Stimulated activated naive CD8-positive, alpha-beta T cell treated with anti-CD3 and anti-CD28 coated beads, Interleukin-15, Interleukin-2, amounts not matched to agents 100 U/mL and 50 U/mL, for 24 hours (primary cell): Measurements from ENCODE around the gene SLC25A4.
A peak's percentile ranks its signal among the peaks of the same experiment; 100 is the strongest.

Experiments
- ATAC-seq: fragments of 150-1000 bp; cut with Tn5 transposase; one replicate; pipeline ENCODE4 v1.10.0; 2021
- DNase-seq: peaks from one replicate; pipeline ENCODE4 v3.0.0; 2021

Gene SLC25A4

DNA sequence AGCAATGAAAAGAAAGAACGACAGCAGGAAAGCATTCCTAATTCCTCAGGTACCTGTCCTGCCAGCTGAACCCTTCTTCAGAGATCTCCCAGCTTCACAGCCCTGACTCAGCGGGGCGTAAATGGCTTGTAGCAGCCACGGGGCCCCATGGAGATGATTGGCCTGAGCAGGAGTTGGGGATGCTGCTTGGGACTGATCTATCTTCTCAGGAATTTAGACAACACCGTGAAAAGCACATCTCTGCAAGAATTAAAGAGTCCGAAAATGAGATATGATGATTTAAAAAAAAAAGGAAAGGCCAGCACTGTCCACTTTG, 22.5 kb upstream of the SLC25A4 start:
- DNase-seq, result no peak

GRCh38 chr4:185122681-185123345, 20.3 kb upstream of the SLC25A4 start:
- DNase-seq, result no peak
- no peak for ATAC-seq

More for the DNA sequence above, 22.5 kb upstream of the SLC25A4 start:
- ATAC-seq, result no peak

DNA sequence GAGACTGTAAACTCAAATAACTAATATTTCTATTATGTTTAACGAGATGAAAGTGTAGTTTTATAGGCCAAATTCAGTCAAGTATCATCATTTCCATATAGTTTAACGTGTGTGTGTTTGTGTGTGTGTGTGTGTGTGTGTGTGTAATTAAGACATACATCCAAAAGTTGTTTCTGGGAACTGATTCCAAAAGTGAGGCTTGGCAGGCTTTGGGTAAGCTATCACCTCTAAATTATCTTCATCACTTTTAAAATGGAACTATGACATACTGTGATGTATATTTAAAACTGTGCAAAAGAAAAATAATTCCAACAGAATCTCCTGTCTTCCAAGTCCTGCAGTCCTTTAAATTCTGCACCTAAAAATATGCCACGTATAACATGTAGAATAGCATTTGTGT, 19.1 kb upstream of the SLC25A4 start:
- no peak for ATAC-seq
- no peak for DNase-seq

- peak; percentile 20 for ATAC-seq
- DNase-seq, result no peak
Observed at GRCh38 chr4:185127021-185127925, 15.8 kb upstream of the SLC25A4 start.

- ATAC-seq (peak; percentile 55), DNase-seq (peak; percentile 36)
Observed at GRCh38 chr4:185128272-185129119, 14.6 kb upstream of the SLC25A4 start.

- DNase-seq (no peak), ATAC-seq (peak; percentile 46)
Observed at GRCh38 chr4:185134307-185134869, 8.7 kb upstream of the SLC25A4 start.

GRCh38 chr4:185137233-185137925, 5.7 kb upstream of the SLC25A4 start:
- no peak for ATAC-seq
- no peak for DNase-seq

DNA sequence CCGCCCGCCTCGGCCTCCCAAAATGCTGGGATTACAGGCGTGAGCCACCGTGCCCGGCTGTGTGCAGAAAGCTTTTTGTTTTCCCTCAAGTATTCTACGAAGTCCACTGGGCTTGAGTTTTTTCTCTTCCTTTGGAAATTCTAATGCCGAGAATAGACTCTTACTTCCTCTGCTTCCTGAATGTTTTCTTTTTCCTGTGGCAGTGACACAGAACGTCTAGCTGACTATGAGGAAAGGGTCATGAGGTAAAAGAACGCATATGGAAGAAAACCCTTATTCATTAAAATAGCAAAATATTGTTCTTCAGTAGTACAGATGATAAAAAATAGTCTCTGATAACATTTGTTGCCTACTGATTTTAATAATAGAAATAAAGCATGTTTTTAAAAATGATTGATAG, 4.9 kb upstream of the SLC25A4 start:
- ATAC-seq (no peak), DNase-seq (no peak)

DNA sequence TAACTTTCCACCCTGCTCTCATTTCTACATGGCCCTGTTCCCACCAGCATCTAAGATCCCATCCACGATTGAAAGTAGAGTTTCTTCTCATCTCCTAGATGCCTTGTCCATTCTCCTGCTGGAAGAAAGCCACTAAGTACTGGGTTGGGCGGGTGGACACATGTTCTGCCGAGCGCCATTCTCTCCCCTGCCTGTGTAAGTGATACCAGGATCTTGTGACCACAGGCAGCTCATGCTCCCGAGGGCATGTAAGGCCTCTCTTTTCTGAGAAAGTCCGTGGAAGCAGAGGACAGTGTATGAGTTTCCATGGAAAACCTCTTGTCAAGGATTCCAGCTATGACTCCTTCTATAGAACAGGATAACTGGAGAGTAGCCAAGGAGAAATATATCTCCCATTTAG, 3.3 kb upstream of the SLC25A4 start:
- DNase-seq (no peak), ATAC-seq (no peak)

GRCh38 chr4:185141777-185142176, 1.3 kb upstream of the SLC25A4 start:
- DNase-seq (no peak), ATAC-seq (no peak)

GRCh38 chr4:185142564-185142911, 528 bp upstream of the SLC25A4 start:
- DNase-seq (no peak), ATAC-seq (peak; percentile 16)

- ATAC-seq (peak; percentile 20), DNase-seq (peak; percentile 30)
Observed at GRCh38 chr4:185143601-185143969, 519 bp downstream of the SLC25A4 start.

DNA sequence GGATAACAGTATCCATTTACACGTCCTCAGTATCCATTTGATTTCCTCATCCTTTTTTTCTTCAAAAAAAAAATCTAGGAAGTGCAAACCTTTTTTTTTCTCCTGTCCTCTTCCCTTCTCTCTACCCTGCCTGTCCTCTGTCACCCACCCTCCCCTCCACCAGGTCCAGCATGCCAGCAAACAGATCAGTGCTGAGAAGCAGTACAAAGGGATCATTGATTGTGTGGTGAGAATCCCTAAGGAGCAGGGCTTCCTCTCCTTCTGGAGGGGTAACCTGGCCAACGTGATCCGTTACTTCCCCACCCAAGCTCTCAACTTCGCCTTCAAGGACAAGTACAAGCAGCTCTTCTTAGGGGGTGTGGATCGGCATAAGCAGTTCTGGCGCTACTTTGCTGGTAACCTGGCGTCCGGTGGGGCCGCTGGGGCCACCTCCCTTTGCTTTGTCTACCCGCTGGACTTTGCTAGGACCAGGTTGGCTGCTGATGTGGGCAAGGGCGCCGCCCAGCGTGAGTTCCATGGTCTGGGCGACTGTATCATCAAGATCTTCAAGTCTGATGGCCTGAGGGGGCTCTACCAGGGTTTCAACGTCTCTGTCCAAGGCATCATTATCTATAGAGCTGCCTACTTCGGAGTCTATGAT, 1.7 kb downstream of the SLC25A4 start:
- ATAC-seq (no peak), DNase-seq (no peak)

- DNase-seq (no peak), ATAC-seq (no peak)
Observed at GRCh38 chr4:185145572-185145971, 2.5 kb downstream of the SLC25A4 start.

DNA sequence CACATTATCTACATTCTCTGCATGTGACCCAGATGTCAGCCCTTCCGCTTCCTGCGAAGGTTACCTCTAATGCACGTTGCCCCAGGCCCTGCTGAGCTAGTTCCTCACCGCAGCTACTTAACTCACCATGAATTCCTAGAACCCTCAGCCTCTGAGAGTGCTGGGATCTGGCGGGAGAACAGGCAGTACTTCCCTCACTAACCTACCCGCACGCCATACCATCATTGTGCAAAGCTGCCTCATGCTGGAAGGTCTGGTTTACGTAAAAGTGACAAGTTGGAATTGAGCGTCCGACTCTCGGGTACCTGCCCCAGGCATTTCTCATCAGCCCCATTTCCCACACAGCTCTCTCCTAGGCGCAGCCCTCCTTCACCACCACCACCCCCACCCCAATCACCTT, 6.3 kb downstream of the SLC25A4 start:
- no peak for ATAC-seq
- no peak for DNase-seq

- DNase-seq, result no peak
- no peak for ATAC-seq
Observed at GRCh38 chr4:185151296-185151695, 8.2 kb downstream of the SLC25A4 start.

DNA sequence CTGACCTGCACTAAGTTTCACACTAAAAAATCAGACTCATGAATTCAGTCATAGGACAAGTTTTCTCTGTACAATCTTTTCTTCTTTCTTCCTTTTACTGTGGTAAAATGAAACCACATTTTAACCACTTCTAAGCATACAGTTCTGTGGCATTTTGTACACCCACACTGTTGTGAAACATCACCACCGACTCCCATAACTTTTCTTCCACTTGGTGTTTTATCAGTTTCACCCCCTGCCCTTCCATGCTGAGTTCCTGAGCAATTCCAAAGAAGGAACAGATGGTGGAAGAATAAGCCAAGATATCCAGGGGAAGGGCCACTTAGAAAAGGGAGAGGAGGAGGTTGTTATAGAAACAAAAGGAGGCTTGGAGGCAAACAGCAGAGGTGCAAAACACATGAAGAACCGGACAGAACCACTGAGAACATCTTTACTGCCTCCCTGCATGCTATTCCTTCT, 22.6 kb downstream of the SLC25A4 start:
- no peak for DNase-seq
- ATAC-seq, result peak; percentile 91

DNA sequence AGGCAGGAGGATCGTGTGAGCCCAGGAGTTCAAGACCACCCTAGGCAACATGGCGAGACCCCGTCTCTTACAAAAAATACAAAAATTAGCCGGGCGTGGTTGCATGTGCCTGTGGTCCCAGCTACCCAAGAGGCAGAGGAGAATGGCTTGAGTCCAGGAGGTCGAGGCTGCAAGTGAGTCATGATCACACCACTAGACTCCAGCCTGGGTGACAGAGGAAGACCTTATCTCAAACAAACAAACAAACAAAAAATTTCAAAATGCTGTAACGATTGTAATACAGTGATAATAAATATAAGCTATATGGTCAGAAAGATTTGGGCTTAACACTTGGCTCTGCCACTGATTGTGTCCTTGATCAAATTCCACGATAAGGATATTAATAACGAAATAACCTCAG, 24.2 kb downstream of the SLC25A4 start:
- DNase-seq (no peak), ATAC-seq (no peak)

- ATAC-seq (no peak), DNase-seq (no peak)
Observed at GRCh38 chr4:185171373-185172071, 28.5 kb downstream of the SLC25A4 start.

DNA sequence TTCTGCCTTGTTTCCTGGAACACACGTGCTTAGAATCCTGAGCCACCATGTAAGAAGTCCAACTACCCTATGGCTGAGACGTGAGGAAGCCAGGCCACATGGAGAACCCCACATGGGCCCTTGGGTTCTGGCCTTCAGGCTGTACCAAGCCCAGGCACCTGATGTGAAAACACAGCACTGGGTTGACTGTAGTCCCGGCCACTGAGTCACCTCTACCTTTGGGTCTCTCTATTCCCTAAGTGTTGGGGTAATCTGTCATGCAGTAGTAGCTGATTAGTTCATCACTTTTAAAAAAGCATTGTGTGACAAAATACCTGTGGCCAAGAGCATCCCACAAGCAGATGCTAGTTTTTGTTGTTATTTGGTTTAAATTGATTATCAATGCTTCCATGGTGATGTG, 36.4 kb downstream of the SLC25A4 start:
- DNase-seq, result no peak
- ATAC-seq, result peak; percentile 68

DNA sequence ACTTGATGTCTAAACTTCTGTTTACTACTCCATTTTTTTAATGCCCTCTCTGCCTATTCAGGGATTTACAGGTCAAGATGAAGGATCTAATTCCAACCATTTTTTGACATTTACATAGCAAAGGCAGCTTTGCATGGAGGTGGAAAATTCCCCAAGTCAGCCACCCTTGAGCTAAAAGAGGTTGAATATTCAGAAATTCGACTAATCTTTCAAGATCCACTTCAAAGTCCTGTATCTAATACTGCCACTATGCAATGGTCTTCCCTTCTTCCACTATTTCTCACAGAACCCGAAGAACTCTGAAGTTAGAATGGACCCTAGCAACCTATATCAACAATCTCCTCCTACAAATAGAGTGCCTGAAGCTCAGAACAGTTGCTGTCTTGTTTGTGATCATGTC, 39.2 kb downstream of the SLC25A4 start:
- DNase-seq (no peak), ATAC-seq (no peak)
